Stimulated activated CD4-positive, alpha-beta T cell treated with anti-CD3 and anti-CD28 coated beads, TNF-alpha, amount 100 ng/mL, for 1 hour (primary cell): Measurements from ENCODE around the gene SHQ1.

ENCODE experiments used
- DNase-seq, 3 donors: peaks; one replicate each; pipeline ENCODE4 v3.0.0-alpha.2; 2020; ENCODE audit warnings: low read depth in 3 of 3, low spot score in 1 of 3

SHQ1 gene

GRCh38 chr3:72855001-72855400 lies 6.8 kb upstream of the SHQ1 start:
- DNase-seq = no peak

GRCh38 chr3:72848703-72849081 lies 447 bp upstream of the SHQ1 start:
- DNase-seq = no peak

GRCh38 chr3:72847282-72847681 lies 963 bp downstream of the SHQ1 start:
- no peak for DNase-seq

- no peak for DNase-seq
Observed at GRCh38 chr3:72846166-72846565, 2.1 kb downstream of the SHQ1 start.

GRCh38 chr3:72844436-72844993 lies 3.7 kb downstream of the SHQ1 start:
- DNase-seq = no peak

GRCh38 chr3:72839057-72839456 lies 9.2 kb downstream of the SHQ1 start:
- no peak for DNase-seq

GRCh38 chr3:72836923-72837322 lies 11.3 kb downstream of the SHQ1 start:
- no peak for DNase-seq

GRCh38 chr3:72836416-72836815 lies 11.8 kb downstream of the SHQ1 start:
- DNase-seq = no peak

GRCh38 chr3:72830452-72831223 lies 17.6 kb downstream of the SHQ1 start:
- DNase-seq = no peak

GRCh38 chr3:72829701-72830100 lies 18.5 kb downstream of the SHQ1 start:
- DNase-seq = no peak

GRCh38 chr3:72821161-72821781 lies 27.0 kb downstream of the SHQ1 start:
- DNase-seq = no peak

- no peak for DNase-seq
Observed at GRCh38 chr3:72820415-72820814, 27.8 kb downstream of the SHQ1 start.

GRCh38 chr3:72818905-72819304 lies 29.3 kb downstream of the SHQ1 start:
- no peak for DNase-seq

GRCh38 chr3:72818092-72818773 lies 30.0 kb downstream of the SHQ1 start:
- no peak for DNase-seq

- no peak for DNase-seq
Observed at GRCh38 chr3:72816862-72817355, 31.3 kb downstream of the SHQ1 start.

GRCh38 chr3:72814308-72814707 lies 33.9 kb downstream of the SHQ1 start:
- no peak for DNase-seq

GRCh38 chr3:72812201-72812600 lies 36.0 kb downstream of the SHQ1 start:
- no peak for DNase-seq

GRCh38 chr3:72811571-72811970 lies 36.7 kb downstream of the SHQ1 start:
- no peak for DNase-seq

- DNase-seq = no peak
Observed at GRCh38 chr3:72810659-72811434, 37.4 kb downstream of the SHQ1 start.

GRCh38 chr3:72810063-72810462 lies 38.2 kb downstream of the SHQ1 start:
- DNase-seq = no peak

- DNase-seq = no peak
Observed at GRCh38 chr3:72804361-72804760, 43.9 kb downstream of the SHQ1 start.
